Fibroblast of skin of left biceps (primary cell): Measurements from ENCODE around the gene PTGDR.

Experiments used
- DNase-seq, 2 experiments: peaks; one replicate each; pipeline ENCODE4 v3.0.0-alpha.2; 2013; ENCODE audit warnings: low read depth in 2 of 2

PTGDR gene

DNA sequence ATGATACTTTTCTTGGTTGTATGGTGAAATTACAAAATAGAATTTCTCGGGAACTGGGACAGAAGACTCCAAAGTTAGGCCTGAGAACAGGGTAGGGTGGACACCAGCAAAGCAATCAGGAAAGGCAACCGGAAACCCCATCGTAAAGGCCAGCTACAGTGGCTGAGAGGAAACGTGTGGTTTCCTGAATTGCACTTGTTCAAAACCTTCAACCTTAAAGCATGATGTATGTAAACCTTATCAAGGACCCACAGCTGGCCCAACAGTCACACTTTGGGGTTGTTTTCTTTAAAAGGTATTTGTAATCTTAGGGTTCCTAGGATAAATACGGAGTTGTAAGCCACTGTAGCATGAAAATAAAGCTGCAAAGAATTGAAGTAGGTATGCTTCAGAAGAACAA lies 2.2 kb upstream of the PTGDR start:
- DNase-seq, result no peak

DNA sequence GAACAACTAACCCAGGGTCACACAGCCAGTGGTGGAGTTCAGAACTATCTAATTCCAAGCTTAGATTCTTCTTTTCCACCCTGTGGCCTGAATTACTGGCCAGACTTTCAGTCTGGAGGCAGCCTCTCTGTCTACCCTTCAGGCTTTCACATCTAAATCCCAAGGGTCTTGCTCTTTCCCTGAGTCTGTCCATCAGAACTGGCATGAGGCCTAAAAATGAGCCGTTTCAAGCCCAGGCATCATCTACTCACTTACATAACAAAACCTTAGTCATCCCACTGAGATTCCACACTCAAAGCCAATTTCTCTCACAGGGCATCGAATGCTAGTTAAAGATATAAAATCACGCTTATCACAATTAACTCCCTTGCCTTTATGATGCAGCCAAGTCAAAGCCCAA lies 1.3 kb upstream of the PTGDR start:
- DNase-seq, result peak; percentile 32 to 47

DNA sequence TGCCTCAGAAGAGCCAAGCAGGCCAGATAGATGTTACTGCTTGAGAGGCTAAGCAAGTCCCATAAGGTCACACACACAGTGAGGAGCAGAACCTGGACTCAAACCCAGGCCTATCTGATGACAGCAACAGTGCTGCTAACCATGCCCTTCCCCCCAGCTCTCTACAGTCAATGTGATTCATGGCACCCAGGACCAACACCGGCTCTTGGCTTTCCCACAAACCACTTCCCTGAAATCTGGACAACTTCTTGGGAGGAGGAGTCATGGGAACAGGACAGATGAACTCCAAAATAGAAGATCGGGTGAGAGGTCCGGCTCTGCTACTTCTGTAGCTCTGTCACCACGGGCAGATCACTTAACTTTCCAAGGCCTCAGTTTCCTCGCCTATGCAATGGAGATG lies 716 bp upstream of the PTGDR start:
- DNase-seq, result no peak

DNA sequence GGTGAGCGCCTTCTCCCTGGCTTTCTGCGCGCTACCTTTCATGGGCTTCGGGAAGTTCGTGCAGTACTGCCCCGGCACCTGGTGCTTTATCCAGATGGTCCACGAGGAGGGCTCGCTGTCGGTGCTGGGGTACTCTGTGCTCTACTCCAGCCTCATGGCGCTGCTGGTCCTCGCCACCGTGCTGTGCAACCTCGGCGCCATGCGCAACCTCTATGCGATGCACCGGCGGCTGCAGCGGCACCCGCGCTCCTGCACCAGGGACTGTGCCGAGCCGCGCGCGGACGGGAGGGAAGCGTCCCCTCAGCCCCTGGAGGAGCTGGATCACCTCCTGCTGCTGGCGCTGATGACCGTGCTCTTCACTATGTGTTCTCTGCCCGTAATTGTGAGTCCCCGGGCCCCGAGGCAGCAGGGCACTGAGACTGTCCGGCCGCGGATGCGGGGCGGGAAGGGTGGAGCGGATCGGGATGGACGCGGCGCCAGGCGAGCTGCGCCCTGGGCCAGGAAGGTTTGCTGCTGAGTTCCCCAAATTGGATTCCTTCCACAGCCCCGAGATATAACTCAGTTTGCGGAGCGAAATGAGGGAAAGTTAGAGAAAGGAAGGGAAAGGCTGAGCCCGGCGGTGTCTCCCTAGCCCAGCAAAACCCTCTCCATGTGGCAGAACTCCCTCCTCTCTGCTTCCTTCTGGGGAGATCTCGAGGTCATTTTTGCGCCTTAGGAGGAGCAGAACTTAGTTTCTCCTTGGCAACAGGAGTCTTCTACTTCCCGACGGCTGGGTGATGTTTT lies 972 bp downstream of the PTGDR start:
- DNase-seq, result no peak

DNA sequence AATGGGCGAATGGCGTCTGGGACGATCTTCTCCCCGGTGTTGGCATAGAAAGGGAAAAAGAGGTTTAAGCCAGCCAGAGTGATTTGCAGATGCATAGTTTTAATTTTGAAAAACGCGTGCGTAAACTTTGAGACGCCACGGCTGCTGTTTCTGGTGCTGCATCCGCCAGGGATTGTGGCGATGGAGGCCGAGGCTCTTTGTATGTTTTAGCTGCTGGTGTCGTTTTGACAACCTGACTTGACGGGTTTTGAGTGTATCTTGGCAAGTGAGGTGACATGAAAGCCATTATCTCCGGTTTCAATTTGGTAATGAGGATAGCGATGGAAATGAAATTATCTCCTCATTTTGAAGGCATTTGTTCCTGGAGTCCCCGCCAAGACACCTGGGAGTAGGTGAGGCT lies 1.6 kb downstream of the PTGDR start:
- DNase-seq, result no peak

DNA sequence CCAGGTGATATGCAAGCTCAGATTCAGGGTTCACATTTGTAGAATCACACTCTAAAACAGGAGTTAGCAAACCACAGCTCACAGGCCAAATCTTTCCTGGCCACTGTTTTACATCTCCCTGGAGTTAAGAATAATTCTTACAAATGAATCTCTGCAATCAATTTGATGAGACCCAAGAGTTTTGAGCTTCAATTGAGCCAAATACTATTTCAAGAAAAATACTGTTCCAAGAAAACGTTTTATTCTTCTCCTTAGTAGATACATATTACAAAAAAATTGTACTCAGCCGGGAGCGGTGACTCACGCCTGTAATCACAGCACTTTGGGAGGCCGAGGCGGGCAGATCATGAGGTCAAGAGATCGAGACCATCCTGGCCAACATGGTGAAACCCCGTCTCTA lies 2.5 kb downstream of the PTGDR start:
- DNase-seq, result no peak

DNA sequence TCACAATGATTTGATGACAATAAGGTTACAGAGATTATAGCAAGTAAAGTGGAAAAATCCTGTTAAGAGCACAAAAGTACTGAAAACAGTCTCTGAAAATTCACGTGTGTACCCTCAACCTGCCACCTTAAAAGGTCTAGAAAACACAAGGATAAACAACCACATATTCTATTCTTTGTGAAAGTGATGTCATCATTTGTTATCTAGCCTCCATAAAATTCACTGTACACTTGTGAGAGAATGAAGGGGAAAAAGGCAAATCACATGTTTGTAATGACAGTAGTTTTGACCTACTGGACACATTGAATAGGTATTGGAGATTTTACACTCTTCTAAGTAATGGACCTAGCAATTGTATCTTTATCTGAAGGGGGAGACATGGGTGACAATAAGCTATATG lies 4.0 kb downstream of the PTGDR start:
- no peak for DNase-seq

DNA sequence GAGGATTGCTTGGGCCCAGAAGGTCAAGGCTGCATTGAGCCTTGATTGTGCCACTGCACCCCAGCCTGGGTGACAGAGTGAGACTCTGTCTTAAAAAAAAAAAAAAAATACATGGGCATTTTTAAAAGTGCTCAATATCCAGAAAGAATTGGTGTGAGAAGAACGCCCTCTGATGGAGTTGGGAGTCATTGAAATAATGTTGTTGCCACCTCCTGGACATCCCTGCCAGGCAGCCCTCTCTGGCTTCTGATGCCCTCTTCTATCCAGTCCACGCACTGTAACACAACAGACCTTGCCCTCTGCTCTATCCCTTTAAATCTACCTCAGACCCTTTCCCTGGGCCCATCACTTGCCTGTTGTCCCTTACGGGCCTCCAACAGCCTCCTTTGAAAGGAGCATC lies 4.9 kb downstream of the PTGDR start:
- DNase-seq, result no peak

DNA sequence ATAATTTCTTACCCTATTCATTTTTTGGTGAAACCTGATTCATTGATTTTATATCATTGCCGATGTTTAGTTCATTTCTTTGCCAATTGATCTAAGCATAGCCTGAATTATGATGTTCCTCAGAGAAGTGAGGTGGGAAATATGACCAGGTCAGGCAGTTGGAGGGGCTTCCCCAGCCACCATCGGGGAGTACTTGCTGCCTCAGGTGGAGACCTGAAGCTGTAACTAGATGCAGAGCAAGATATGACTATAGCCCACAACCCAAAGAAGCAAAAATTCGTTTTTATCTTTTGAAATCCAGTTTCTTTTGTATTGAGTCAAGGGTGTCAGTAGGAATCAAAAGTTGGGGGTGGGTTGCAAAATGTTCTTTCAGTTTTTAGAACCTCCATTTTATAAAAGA lies 7.9 kb downstream of the PTGDR start:
- DNase-seq, result no peak

DNA sequence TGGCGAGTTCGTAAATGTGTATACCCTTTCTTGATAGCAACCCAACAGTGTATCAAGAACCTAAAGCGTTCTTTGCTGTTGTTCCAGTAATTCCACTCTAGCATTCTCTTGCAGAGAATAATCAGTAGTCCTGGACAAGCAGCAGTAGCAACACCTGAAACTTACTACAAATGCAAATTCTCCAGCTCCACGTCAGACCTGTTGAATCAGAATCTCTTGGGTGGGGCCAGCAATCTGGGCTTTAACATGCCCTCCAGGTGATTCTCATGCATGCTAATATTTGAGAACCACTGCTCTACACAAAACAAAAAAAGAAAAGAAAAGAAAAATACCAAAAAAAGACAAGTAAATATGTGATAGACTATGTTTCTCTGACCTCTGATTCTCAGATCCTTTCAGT lies 10.1 kb downstream of the PTGDR start:
- no peak for DNase-seq

DNA sequence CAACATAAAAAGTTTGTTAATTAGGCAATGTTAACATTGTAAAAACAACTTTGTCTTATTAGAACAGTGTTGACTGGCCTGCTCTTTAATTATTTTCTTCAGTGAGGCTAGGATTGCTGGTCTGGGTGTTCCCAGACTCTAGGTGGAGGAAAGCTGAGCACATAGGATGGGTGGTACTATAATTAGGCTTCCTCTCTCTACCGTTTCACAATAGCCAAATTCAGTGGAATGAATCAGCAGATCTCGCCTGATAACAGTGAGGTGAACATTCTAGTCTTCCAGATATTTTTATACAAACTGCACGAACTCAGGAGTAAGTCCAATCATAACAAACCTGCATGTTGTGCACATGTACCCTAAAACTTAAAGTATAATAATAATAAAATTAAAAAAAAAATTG lies 11.9 kb downstream of the PTGDR start:
- no peak for DNase-seq

DNA sequence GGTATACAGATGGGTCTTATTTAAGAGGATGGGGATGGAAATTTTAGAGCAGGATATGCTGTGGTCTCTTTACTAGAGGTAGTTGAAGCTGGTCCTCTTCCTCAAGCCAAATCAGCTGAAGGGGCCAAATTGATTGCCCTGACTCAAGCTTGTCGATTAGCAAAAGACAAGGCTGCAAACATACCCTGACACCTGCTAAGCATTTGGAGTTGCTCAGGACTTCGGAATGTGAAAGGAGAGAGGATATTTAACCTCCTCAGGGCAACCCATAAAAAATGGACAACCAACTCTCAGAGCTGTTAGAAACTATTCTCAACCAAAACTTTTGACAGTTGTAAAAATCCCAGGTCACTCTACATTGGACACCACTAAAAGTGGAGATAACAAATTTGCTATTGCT lies 15.6 kb downstream of the PTGDR start:
- no peak for DNase-seq

DNA sequence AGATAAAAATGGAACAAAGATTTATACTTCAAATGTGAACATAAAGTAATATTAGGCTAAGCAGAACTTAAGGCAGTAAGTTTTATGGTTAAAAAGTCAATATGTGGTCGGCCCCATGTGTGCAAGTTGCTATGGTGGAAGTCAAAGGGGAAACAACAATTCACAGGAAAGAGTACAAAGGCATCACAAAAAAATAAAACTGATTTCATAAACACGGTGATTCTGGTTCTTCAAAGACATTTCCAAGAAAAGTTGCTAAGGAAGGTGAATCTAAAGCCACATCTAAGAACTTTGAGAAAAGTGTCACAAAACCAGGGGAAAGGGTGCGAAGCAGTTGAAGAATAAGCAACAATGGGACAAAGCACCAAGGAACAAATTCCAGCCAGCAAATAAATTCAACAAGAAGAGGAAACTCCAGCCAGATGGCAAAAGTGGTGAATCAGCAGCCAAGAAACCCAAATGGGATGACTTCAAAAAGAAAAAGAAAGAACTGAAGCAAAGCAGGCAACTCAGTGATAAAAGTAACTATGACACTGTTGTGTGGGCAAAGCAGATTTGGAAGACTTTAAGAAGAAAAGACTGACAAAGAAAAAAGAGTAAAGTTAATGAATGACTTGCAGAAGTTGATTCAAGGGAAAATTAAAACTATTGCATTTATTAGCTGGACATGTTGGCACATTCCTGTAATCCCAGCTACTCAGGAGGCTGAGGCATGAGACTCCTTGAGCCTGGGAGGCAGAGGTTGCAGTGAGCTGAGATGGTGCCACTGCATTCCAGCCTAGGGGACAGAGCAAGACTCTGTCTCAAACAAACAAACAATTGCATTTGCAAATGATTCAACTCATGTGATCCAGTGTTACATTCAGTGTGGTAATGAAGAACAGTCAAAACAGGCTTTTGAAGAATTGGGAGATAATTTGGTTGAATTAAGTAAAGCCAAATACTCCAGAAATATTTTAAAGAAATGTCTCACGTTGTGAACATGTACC lies 19.5 kb downstream of the PTGDR start:
- no peak for DNase-seq

DNA sequence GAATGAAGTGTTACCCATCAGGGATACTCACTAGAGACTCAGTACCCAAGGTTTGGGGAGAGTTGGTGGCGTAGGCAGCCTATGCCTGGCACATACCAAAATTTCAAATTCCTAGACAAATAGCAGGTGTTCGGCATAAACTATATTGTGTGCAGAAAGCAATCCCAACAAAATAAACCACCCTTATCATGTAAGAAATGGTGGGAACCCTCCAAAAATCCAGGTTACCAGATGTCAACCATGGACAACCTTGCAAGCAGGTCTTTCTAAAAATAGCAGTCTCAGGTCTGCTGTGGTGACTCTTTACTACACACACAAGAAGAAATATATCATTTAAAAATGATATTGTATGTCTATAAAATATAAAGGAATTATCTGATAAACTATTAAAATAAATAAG lies 28.9 kb downstream of the PTGDR start:
- no peak for DNase-seq

DNA sequence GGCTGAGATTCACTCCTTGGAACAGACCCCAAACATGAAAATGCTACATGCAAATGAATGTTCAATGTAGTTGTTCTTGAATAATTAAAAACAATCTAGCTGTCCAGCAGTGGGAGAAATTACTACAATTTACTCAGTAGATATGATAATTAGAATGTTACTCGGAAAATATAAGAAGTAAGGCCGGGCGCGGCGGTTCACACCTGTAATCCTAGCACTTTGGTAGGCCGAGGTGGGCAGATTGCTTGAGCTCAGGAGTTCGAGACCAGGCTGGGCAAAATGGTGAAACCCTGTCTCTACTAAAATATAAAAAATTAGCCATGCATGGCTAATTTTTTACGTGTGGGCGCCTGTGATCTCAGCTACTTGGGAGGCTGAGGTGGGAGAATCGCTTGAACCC lies 31.3 kb downstream of the PTGDR start:
- no peak for DNase-seq

DNA sequence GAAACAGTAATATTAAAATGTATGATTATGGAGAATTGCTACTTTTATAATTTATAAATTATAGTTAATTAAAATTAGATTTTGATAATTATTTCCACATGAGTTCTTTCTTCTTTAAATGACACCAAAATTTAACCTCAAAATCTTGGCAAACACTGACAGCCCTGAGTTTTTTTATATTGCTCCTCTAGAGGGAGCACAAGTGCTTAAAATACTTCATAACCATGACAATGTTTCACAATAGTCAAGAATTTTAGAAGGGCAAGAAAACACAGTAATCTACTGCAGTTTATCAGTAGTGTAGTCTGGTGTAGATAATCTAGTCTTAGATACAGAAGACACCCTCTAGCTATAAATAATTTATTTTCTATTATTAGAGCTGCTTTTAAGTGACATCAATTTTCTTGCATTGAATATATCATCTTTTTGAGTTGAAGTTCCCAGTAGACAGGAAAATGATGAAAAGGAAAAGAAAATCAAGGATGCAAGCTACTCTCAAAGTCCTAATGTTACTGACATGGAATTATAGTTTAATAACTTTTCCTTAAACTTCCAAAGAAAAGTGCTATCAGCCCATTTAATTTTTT lies 32.3 kb downstream of the PTGDR start:
- DNase-seq, result no peak

DNA sequence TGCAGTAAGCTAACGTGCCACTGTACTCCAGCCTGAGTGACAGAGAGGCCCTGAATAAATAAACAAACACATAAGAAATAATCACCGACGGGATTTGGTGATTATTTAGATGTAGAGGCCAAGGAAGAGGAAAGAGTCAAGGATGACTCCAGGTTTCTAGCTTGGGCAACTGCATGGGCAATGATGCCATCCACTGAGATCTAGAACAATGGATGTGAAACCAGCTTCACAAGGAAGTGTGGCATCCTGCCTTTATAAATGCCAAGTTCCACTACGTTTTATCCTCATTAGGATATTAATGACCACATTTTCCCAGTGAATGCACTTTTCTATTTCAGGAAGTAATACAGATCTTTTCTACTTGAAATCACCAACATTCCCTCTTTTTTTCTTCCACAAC lies 35.7 kb downstream of the PTGDR start:
- no peak for DNase-seq

DNA sequence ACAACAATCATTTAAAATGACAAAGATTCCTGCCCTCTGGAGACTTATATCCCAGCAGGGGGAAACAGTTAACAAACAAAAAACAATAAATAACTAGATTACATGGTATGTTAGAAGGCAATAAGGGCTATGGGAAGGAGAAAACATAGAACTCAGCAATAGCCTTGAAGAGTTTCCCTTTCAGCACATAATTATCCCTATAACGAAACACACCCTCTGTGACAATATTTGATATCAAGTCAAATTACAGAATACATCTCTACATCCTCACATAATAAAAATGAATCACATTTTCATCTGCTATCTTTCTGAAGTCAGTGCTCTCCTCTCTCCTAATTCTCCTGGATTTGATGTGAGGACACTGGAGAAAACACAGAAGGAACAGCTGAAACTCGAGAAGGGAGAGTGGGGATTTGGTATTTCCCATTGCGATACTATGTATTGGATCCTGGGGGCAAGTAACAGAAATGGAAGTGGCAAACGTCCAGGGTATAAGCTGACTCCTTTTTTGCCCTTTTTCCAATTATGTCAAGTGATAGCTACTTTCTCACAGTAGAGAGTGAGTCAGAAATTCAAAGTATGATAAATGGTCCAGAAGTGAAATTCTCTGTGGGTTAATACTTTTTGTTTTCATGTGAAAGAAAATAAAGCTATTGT lies 36.9 kb downstream of the PTGDR start:
- no peak for DNase-seq

DNA sequence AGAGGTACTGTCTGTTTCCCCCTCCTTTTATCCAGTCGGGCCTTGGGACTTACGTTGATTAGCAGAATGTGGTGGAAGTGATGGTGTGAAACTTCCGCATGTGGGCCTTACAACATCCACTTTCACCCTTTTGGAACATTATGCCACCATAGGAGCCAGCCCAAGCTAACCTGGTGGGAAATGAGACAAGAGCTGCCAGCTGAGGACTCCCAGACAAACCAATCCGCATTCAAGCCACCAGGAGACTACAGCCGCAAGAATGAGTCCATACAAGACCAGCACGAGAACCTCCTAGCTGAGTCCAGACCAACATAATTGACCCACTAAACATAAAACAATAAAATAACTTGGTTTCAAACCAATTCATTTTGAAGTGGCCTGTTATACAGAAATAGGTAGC lies 37.5 kb downstream of the PTGDR start:
- DNase-seq, result no peak

DNA sequence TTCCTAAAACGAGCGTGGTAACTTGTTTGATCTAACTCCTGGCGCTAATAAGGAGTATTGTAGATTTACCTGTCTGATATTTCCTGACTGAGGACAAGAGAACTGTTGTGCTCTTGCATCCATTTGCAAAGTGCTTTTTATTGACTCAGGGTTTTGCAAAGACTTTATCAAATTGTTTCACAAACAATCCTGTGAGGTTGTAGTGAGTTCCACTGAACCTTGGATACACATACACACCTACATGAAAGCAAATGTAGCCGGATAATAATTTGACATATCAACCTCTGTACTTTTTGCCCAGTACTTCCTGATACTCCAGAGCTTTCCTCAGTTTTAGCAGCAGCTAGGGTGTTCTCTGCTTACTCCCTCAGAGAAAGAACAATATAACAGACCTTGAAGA lies 39.9 kb downstream of the PTGDR start:
- no peak for DNase-seq

DNA sequence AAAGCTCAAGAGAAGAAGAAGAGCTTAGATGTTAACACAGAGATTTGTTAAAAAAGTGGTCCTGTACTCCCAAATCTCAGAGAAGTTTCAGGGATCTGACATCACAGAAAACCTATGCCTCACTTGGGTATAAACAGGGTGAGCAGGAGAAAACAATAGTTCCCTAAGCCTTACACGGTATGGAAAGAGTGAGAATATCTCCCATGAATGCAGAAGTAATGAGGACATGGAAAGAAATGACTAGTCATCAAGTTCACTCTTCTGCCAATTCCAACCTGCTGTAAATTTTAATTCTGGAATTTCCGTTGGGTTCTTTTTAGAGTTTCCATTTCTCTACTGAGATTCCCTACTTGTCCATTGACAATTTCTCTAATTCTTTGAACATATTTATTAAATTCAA lies 40.4 kb downstream of the PTGDR start:
- no peak for DNase-seq

DNA sequence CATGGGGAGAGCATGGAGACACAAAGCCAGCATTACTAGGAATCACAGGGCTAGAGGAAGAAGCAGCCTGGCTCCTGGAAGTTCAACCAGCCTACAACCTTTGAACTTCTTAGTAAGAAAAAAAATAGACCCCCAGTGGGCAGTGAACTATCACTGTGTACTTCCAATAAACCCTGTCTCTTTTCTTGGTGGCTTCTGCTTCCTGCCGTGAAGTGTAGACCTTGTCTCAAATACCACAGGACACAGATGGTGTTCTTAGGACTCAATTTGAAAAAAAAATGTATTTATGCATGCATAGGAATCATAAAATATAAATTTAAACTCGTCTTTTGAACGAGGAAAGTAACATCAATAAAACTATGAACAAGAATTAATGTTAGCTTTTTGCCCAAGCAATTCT lies 43.0 kb downstream of the PTGDR start:
- no peak for DNase-seq
